Endothelial cell of umbilical vein (primary cell): Measurements from ENCODE around the gene ABR. TPM values are rescaled to one million over a fixed set of nuclear protein-coding genes. Genes with fewer than 3 reads are reported as not detected.
A peak's percentile ranks its signal among the peaks of the same experiment; 100 is the strongest.

Experiments used
- BruUV-seq: library from RNA; stranded (reverse); fragments of 400-500 nt; replicated peaks from 2 replicates; lab custom pipeline; 2021; lab: Mats Ljungman, UMichigan
- CTCF ChIA-PET: fragments of 300-600, 350-600 bp; sonication (Branson Sonifier 250); formaldehyde crosslinking; loops from one replicate; lab custom pipeline; 2021; ENCODE audit warnings: antibody characterized with exemption, inconsistent platforms; lab: Charles Lee
- POLR2A ChIA-PET: fragments of 300-600, 350-600 bp; sonication (Branson Sonifier 250); formaldehyde crosslinking; loops from one replicate; lab custom pipeline; 2021; ENCODE audit warnings: antibody characterized with exemption, inconsistent platforms; lab: Charles Lee
- DNase-seq: peaks from one replicate; pipeline ENCODE4 v3.0.0-alpha.2; 2011; ENCODE audit warnings: low read depth, low spot score
- FAIRE-seq: peaks from 2 replicates; lab custom pipeline; 2011; peaks lifted over from hg19 to GRCh38; lab: Jason Lieb, UNC
- H2AFZ ChIP-seq: 2 replicates; pipeline ENCODE4 v1.6.0; 2012; ENCODE audit warnings: low read depth, low read length, control low read depth, inconsistent platforms
- H3K27ac ChIP-seq: 2 replicates; pipeline ENCODE4 v1.5.1; 2011; ENCODE audit warnings: low read depth, mild to moderate bottlenecking, control low read depth, low read length, moderate library complexity; ENCODE audit not compliant: insufficient read depth
- H3K27me3 ChIP-seq, 2 experiments: 2 replicates each; pipeline versions ENCODE4 v1.6.0 to v1.6.1; 2011; ENCODE audit warnings: low read length in 2 of 2, mixed read lengths in 1 of 2; ENCODE audit not compliant: control insufficient read depth in 2 of 2, insufficient read depth in 2 of 2
- H3K36me3 ChIP-seq, 2 experiments: 2 replicates in 1 of 2; 3 replicates in 1 of 2; pipeline ENCODE4 v1.5.1; 2011; ENCODE audit warnings: low read length in 2 of 2, mild to moderate bottlenecking in 1 of 2, moderate library complexity in 1 of 2; ENCODE audit not compliant: control insufficient read depth in 2 of 2, insufficient read depth in 2 of 2; ENCODE audit errors: extremely low read depth in 1 of 2
- H3K4me1 ChIP-seq: 3 replicates; pipeline ENCODE4 v1.5.1; 2011; ENCODE audit warnings: mild to moderate bottlenecking, low read length; ENCODE audit not compliant: control insufficient read depth, insufficient read depth; ENCODE audit errors: extremely low read depth
- H3K4me2 ChIP-seq: 2 replicates; pipeline ENCODE4 v1.6.1; 2011; ENCODE audit warnings: low read length, control low read depth, mixed read lengths; ENCODE audit not compliant: insufficient read depth
- H3K4me3 ChIP-seq, 3 experiments: fragments of 200-600 bp in 1 of 3; sonication (generic), shearing (Covaris generic) in 1 of 3; replicated peaks in 1 of 3; 2 replicates each; pipeline ENCODE4 v1.5.1; 2011 to 2016; ENCODE audit warnings: control low read depth in 3 of 3, low read length in 3 of 3, mild to moderate bottlenecking in 2 of 3, inconsistent platforms in 1 of 3, low read depth in 1 of 3, moderate library complexity in 1 of 3; ENCODE audit not compliant: insufficient read depth in 1 of 3
- H3K79me2 ChIP-seq: 2 replicates; pipeline ENCODE4 v1.6.0; 2012; ENCODE audit warnings: low read length, inconsistent platforms; ENCODE audit not compliant: control insufficient read depth, insufficient read depth
- H3K9ac ChIP-seq: replicated peaks from 2 replicates; pipeline ENCODE3; 2011; ENCODE audit warnings: low read length, control low read depth; ENCODE audit not compliant: insufficient read depth; ENCODE audit errors: extremely low read depth
- H3K9me1 ChIP-seq: replicated peaks from 3 replicates; pipeline ENCODE4 v1.6.0; 2011; ENCODE audit warnings: mild to moderate bottlenecking, low read length; ENCODE audit not compliant: control insufficient read depth, insufficient read depth; ENCODE audit errors: extremely low read depth
- H3K9me3 ChIP-seq: replicated peaks from 2 replicates; pipeline ENCODE4 v1.5.1; 2012; ENCODE audit warnings: low read length, inconsistent platforms; ENCODE audit not compliant: control insufficient read depth, insufficient read depth
- H4K20me1 ChIP-seq: replicated peaks from 2 replicates; pipeline ENCODE3; 2011; ENCODE audit warnings: mild to moderate bottlenecking, low read length; ENCODE audit not compliant: control insufficient read depth, insufficient read depth; ENCODE audit errors: extremely low read depth
- CTCF ChIP-seq, 2 donors: IDR thresholded peaks; 1 replicate in 1 of 2; 2 replicates in 1 of 2; pipeline ENCODE4 v1.5.1; 2011; ENCODE audit warnings: low read length in 2 of 2, mild to moderate bottlenecking in 2 of 2, moderate library complexity in 2 of 2, control low read depth in 1 of 2, inconsistent platforms in 1 of 2, low read depth in 1 of 2; ENCODE audit not compliant: insufficient read depth in 1 of 2; ENCODE audit errors: extremely low read depth in 1 of 2
- EZH2 ChIP-seq: IDR thresholded peaks from 2 replicates; pipeline ENCODE4 v1.6.1; 2012; ENCODE audit warnings: borderline replicate concordance, low read depth, mild to moderate bottlenecking, moderate library complexity, low read length, inconsistent platforms; ENCODE audit not compliant: severe bottlenecking
- FOS ChIP-seq: IDR thresholded peaks from 2 replicates; pipeline ENCODE4 v1.6.1; 2011; ENCODE audit warnings: mild to moderate bottlenecking, low read length, moderate library complexity, borderline replicate concordance; ENCODE audit not compliant: insufficient read depth
- GATA2 ChIP-seq: IDR thresholded peaks from 2 replicates; pipeline ENCODE4 v1.7.0; 2011; ENCODE audit warnings: low read depth, mild to moderate bottlenecking, moderate library complexity, mixed read lengths, low read length; ENCODE audit not compliant: insufficient read length, insufficient read depth
- JUN ChIP-seq: IDR thresholded peaks from 2 replicates; pipeline ENCODE4 v1.6.1; 2011; ENCODE audit warnings: borderline replicate concordance, low read depth; ENCODE audit not compliant: insufficient read length, insufficient read depth
- MAX ChIP-seq: IDR thresholded peaks from 2 replicates; pipeline ENCODE4 v1.6.1; 2011; ENCODE audit not compliant: insufficient read depth, insufficient read length
- MYC ChIP-seq: IDR thresholded peaks from one replicate; pipeline ENCODE4 v1.6.1; 2011; ENCODE audit warnings: mild to moderate bottlenecking, low read depth, low read length
- POLR2A ChIP-seq: IDR thresholded peaks from 2 replicates; pipeline ENCODE4 v1.6.1; 2012; ENCODE audit warnings: low read depth, mild to moderate bottlenecking, control low read depth, low read length
- POLR2AphosphoS5 ChIP-seq: IDR thresholded peaks from 2 replicates; pipeline ENCODE4 v1.6.1; 2012; ENCODE audit warnings: low read depth, mild to moderate bottlenecking, control low read depth, low read length, moderate library complexity; ENCODE audit not compliant: insufficient read depth
- dilution Hi-C: fragments of 300-500 bp; cut with MboI; formaldehyde crosslinking; loops from one replicate; pipeline ENCODE4 v1.15.0; 2019; ENCODE audit warnings: low sequenced_read_pairs; ENCODE audit not compliant: extremely low pct_ligation_motif_present
- intact Hi-C: fragments of 100-400 bp; cut with micrococcal nuclease; formaldehyde crosslinking; loops from one replicate; pipeline ENCODE4 v1.10.0; 2022
- polyA plus RNA-seq, 4 experiments: library from polyadenylated mRNA; depleted of rRNA in 3 of 4; stranded (reverse) in 3 of 4; unstranded in 1 of 4; fragments of >200 nt; gene quantifications; 2 replicates each; pipeline versions ENCODE4 v1.2.1 to v1.2.3, GENCODE V29; 2011 to 2012; ENCODE audit warnings: missing spikeins in 1 of 4
- total RNA-seq: library from RNA; stranded (reverse); gene quantifications from 2 replicates; pipeline ENCODE4 v1.2.3, GENCODE V29; 2021

Gene ABR
- total and polyA plus RNA-seq, 2 donors (not counting 3 experiments of a cell fraction or from before 2014, with no cell fraction given), result 83.5 to 96.8 TPM

DNA sequence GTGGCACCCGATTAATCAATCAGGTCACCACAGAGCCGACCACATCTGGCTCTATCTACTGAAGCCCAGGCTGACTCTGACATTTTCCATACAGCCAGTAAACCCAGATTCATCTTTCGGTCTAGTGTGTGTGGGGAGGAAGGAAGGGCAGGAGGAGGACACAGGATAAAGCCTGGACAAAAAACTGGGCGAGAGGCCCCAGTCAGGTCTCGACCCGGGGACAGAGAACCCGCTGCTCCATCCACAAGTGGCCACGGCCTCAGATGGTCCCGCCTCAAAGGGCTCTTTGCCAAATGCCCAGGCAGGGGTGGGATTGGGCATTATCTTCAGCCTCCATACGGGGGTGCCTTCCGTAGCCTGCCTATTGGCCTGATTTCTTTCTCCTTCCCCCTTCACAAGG lies 7.8 kb downstream of the ABR start:
- H3K4me1 ChIP-seq, result peaks cover 10% of the 10 kb centered on the region
- H3K9me1 ChIP-seq, result no peaks in the 10 kb centered on the region
- no TSS peak for BruUV-seq
- no peak overlapping the region for H3K9ac ChIP-seq
- CTCF ChIA-PET, result interaction anchor here (1.3 to 2.9 kb wide), 3 partner anchors 15 to 114 kb away, joined by 4 to 13 read pairs (median 7); no protein-coding TSS in a partner anchor
- POLR2A ChIA-PET, result interaction anchor here (0.6 kb wide), 1 partner anchor 48 kb away, joined by 3 read pairs; no protein-coding TSS in a partner anchor
- dilution Hi-C loops (no loop called here), intact Hi-C loops (no loop called here)
- H3K9me3 ChIP-seq, result no peaks in the 10 kb centered on the region
- H3K4me3 ChIP-seq, result no peak overlapping the region
- no peak overlapping the region for H3K27ac ChIP-seq
- no peaks in the 10 kb centered on the region for H3K79me2 ChIP-seq
- TF ChIP-seq EZH2 (no peak), POLR2AphosphoS5 (no peak), JUN (no peak), MYC (no peak), POLR2A (no peak), MAX (no peak), CTCF (IDR thresholded peaks at IDR 0.05; ENCODE audit: extremely low read depth in 1 of 2, insufficient read depth in 1 of 2, low read depth in 1 of 2, low read length in 2 of 2) (no peak), FOS (no peak), GATA2 (no peak)
- no peaks in the 10 kb centered on the region for H3K27me3 ChIP-seq
- no peaks in the 10 kb centered on the region for H4K20me1 ChIP-seq
- no peak overlapping the region for H2AFZ ChIP-seq
- DNase-seq (peak; percentile 28), FAIRE-seq (peak; percentile 21)
- H3K4me2 ChIP-seq, result no peak overlapping the region
- no peaks in the 10 kb centered on the region for H3K36me3 ChIP-seq
